Renal pelvis (tissue), 4 donors: ENCODE measurements around the gene CBX4. TPM values are rescaled to one million over a fixed set of nuclear protein-coding genes. Genes with fewer than 3 reads are reported as not detected.

Experiments
- DNase-seq: peaks from one replicate; pipeline ENCODE4 v3.0.0-alpha.2; 2013
- polyA plus RNA-seq, 3 donors: library from polyadenylated mRNA; unstranded; fragments of 120-200 nt; gene quantifications; one replicate each; pipeline ENCODE4 v1.2.1, GENCODE V29; 2013; ENCODE audit not compliant: insufficient read length in 3 of 3

Gene CBX4
- polyA plus RNA-seq, 3 donors, result 12.3 to 16.8 (median 13.2) TPM

- DNase-seq, result no peak
These were observed 4.2 kb upstream of the CBX4 start for GRCh38 chr17:79843474-79843815.

DNA sequence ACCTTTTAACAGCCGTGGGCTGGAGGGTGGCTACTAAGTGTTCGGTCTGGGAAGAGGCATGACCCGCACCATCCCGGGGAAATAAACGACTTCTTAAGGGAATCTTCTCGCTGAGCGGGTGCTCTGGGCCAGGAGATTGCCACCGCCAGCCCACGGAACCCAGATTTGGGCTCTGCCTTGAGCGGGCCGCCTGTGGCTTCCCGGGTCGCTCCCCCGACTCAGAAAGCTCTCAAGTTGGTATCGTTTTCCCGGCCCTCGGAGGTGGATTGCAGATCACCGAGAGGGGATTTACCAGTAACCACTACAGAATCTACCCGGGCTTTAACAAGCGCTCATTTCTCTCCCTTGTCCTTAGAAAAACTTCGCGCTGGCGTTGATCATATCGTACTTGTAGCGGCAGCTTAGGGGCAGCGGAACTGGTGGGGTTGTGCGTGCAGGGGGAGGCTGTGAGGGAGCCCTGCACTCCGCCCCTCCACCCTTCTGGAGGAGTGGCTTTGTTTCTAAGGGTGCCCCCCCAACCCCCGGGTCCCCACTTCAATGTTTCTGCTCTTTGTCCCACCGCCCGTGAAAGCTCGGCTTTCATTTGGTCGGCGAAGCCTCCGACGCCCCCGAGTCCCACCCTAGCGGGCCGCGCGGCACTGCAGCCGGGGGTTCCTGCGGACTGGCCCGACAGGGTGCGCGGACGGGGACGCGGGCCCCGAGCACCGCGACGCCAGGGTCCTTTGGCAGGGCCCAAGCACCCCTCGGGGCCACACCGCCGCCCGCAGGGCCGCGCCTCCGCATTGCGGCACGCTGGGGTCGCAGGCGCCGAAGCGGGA, 3.6 kb upstream of the CBX4 start:
- DNase-seq, result no peak

DNA sequence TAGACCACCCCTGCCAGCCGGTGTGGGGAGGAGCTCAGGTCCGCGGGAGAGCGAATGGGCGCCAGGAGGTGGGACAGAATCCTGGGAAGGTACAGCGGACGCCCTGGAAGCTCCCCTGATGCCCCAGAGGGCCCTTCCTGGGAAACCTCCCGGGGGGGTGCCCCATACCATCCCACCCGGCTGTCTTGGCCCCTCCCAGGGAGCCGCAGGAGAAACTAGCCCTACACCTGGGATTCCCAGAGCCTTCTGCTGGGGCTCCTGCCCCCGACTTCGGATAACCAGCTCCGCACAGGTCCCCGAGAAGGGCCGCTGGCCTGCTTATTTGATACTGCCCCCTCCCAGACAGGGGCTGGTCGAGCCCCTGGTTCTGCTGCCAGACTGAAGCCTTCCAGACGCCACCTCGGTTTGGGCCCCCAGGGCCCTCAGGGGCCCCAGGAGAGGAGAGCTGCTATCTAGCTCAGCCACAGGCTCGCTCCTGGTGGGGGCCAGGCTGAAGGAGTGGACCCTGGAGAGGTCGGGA, 3.0 kb upstream of the CBX4 start:
- DNase-seq, result no peak

GRCh38 chr17:79841369-79842135, 2.3 kb upstream of the CBX4 start:
- DNase-seq, result no peak

- no peak for DNase-seq
These were observed 1.7 kb upstream of the CBX4 start for GRCh38 chr17:79840989-79841286.

- DNase-seq, result no peak
These were observed 1.2 kb upstream of the CBX4 start for GRCh38 chr17:79840269-79840988.

- peak; percentile 74 for DNase-seq
These were observed 542 bp downstream of the CBX4 start for GRCh38 chr17:79838522-79839274.

DNA sequence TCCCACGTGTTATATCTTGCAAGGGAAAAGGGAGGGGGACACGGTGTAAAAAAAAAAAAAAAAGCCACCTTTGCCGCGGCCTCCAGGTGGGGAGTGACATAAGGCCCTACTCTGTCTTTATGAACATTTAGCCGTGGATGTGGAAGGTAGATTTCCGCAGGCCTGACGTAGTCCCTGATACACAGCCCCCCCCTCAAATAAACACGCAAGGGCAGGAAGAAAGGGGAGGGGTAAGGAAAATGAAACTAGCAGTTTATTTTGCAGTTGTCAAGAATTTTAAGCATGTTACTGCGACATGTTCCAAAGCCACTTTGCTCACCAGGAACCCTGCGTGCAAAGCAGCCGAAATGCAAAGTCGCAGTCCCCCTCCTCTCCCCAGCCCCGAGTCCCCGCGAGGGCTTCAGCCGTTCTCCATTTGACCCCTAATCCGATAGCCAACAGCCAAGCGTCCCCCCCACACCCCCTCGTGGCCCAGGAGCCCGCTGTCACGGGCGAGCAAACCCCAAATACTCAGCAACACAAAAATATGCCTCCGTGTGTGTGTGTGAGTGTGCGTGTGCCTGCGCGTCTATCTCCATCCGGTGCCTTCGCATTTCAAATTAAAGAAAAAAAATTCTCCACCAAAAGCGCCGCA, 1.2 kb downstream of the CBX4 start:
- DNase-seq, result no peak

- no peak for DNase-seq
These were observed 2.0 kb downstream of the CBX4 start for GRCh38 chr17:79836972-79837887.

- no peak for DNase-seq
These were observed 2.7 kb downstream of the CBX4 start for GRCh38 chr17:79836510-79836971.

DNA sequence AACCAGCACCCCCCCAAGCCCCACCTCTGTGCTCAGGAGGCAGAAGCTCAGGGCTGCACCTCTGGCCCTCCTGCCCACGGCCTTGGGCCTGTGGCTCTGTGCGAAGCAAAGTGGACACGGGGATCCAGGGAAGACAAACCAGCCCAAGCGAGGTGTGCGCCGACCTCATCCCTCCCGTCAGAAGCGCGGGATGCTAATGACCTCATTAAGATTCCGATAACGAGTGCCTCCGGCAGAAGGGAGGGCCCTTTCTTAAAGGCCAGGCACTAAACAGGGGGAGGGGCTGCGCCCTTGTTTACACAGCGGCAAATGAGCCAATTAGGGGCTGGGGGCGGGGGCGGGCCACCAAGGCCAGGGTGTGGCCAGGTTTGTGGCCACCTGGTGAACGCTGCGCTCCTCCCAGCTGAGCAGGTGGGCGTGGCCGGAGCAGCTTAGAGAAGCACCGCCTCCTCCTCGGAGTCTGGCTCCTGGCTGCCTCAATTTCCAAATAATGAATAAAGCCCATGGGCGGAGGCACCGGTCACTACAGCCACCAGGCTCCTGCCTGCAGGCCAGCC, 3.2 kb downstream of the CBX4 start:
- DNase-seq, result no peak

DNA sequence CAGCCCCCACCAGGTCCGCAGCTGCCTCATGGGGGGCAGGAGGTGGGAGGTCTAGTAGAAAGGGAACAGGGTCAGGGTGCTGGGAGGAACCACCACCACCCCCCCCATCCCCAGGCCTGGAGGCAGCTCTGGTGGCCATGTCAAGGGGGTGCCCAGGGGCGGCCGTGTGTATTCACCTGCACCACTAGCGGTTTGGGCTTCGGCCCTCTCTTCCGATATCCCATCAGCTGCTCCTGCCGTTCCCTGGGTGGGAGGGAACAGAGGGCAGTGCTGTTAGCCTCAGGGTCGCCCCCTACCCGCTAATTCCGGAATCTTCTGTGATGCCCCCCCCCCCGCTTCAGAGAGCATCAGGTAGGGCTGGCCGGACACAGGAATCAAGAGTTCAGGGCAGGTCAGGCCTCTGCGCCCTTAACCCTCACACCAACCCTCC, 3.8 kb downstream of the CBX4 start:
- no peak for DNase-seq

DNA sequence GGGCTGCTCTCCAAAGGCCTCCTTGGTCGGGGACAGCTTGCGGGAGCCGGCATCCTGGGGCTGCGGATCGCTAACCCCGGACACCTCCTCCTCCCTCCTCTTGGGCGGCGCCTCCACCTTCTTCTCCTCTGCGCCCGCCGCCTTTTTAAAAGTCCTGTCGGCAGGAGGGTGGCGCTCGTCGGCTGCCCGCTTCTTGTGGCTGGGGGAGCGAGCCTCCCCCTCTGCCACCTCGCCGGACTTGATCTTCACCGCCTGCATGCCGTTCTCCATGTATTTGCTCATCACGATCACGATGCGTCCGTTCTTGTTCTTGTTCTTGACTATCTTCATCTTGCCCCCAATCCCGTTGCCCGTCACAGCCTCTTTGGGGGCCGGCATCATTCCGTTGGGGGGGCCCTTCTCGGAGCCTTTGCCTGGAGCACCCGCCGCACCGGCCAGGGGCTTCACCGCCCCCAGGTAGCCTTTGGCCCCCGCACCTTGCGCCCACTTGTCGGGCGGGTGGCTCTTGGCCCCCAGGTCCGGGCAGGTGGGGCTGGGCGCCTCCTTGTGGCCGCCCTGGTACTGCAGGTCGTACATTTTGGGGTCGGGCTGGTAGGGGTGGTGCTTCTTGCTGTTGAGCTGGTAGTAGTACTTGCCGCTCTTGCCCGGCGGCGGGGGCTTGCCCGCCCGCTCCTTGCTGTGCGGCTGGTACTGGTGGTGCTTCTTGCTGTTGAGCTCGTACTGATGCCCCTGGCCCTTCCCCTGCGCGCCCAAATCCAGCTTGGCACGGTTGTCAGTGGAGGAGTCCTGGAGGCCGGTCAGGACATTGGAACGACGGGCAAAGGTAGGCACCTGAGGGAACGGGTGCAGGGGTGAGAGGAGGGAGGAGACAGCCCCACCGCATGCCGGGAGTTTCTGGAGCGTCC, 4.4 kb downstream of the CBX4 start:
- DNase-seq, result no peak

- DNase-seq, result no peak
These were observed 5.3 kb downstream of the CBX4 start for GRCh38 chr17:79833744-79834564.

DNA sequence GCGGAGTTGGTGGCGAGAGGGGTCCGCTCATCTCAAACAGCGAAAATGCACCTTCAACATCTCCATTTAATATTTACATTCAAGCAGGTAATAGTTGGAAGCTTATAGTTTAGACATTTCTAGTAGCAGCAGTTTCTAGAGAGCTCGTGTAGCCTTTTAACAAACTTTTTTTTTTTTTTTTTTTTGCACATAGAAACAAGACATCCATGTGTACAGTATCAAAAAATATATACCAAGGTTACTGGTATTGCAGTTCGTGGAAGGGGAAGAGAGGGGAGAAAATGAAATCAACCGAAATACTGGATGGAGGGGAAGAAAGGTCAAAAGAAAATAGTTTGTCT, 6.2 kb downstream of the CBX4 start:
- DNase-seq, result no peak

- DNase-seq, result no peak
These were observed 6.8 kb downstream of the CBX4 start for GRCh38 chr17:79832218-79833109.
